Stimulated activated CD8-positive, alpha-beta memory T cell treated with anti-CD3 and anti-CD28 coated beads, Interleukin-7, amount 100 ng/mL, for 4 hours (primary cell): ENCODE measurements around the gene SCNN1B.

Source experiments
- DNase-seq, 2 donors: peaks; one replicate each; pipeline ENCODE4 v3.0.0-alpha.2; 2020; ENCODE audit warnings: low read depth in 2 of 2

SCNN1B gene

GRCh38 chr16:23320693-23321092, 18.6 kb downstream of the SCNN1B start:
- DNase-seq, result no peak

DNA sequence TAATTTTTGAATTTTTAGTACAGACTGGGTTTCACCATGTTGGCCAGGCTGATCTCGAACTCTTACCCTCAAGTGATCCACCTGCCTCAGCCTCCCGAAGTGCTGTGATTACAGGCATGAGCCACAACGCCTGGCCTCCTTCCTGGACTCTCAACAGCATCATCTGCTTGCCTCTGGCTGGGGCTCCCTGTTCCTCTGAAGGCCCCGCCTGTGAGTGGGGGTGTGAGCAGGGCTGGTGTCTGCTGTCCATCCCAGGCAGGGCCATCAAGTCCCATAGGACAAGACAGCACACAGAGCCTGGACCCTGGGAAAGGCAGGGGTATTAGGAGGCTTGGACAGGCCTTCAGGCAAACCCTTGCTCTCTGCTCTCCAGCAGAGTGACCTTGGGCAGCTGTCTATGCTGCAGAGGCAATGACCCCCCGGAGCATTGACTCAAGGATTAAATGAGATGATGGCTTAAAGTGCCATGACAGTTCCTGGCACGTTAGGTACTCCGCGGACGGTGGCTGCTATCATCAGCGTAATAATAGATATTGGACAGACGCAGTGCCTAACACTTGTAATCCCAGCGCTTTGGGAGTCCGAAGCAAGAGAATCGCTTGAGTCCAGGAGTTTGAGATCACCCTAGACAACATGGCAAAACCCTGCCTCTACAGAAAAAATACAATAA, 19.2 kb downstream of the SCNN1B start:
- no peak for DNase-seq

- no peak for DNase-seq
Measured at GRCh38 chr16:23323224-23324030, 21.3 kb downstream of the SCNN1B start.

GRCh38 chr16:23324727-23325126, 22.6 kb downstream of the SCNN1B start:
- no peak for DNase-seq

DNA sequence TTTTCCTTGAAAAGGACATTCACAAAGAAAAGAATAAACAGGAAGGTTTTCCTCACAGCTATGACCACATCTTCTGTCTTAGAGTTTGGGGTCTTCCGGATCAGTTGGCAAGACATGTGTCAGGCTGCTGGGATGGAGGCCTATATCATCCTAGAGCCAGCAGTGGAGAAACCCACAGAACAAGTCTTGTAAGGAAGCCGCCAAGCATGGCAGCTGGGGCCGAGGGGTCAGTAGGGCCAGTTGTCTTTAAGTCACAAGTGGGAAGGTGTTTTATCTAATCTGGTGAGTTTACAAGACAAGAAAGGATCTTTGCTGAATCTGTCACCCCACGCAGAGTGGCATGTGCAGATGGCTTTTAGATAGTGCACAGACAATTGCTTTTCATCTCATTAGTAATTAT, 25.7 kb downstream of the SCNN1B start:
- DNase-seq, result no peak

DNA sequence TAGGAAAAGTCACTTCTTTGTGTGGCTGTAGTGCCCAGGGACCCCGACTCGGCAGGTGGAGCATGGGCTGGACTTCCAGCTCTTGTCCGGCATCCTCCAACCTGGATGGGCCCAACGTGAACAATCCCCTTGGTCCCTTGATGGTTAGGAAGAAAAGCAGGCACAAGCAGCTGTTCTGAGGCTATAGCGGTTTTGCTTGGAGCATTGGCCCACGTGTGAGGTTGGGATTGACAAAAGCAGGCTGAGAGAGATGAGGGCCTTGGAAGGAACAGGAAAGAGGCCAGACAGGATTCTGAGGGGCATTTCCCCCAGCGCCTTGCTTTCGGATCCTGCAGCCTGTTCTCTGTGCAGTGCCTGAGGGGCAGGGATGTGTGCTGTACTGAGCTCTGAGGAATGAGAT, 28.1 kb downstream of the SCNN1B start:
- no peak for DNase-seq

DNA sequence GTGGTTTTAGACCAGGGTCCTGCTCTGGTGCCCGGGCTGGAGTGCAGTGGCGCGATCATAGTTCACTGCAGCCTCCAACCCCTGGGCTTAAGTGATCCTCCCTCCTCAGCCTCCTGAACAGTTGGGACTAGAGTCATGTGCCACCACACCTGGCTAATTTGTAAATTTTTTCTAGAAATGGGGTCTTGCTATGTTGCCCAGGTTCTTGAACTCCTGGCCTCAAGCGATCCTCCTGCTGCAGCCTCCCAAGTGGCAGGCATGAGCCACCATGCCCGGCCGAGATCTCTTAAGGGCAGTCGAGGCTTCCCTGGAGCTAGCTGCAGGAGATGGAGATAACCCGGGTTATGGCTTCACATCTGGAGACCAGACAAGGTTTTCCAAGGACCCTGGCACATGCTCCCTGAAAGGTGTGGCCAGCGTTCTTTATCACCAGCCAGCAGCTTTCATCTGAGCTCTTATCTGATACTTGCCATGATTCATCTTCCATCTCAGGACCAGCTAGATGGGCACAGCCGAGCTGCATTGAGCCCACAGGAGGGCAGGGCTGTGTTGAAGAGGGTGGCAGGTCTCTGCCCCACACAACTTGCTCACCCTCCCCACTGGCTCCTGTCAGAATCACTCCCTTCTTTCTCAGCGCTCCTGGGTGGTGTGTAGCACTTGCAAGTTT, 28.6 kb downstream of the SCNN1B start:
- no peak for DNase-seq

- DNase-seq, result no peak
Measured at GRCh38 chr16:23333034-23333579, 31.0 kb downstream of the SCNN1B start.

GRCh38 chr16:23333831-23334456, 31.8 kb downstream of the SCNN1B start:
- DNase-seq, result no peak

- DNase-seq, result no peak
Measured at GRCh38 chr16:23334457-23334853, 32.4 kb downstream of the SCNN1B start.

- no peak for DNase-seq
Measured at GRCh38 chr16:23334950-23335349, 32.8 kb downstream of the SCNN1B start.

DNA sequence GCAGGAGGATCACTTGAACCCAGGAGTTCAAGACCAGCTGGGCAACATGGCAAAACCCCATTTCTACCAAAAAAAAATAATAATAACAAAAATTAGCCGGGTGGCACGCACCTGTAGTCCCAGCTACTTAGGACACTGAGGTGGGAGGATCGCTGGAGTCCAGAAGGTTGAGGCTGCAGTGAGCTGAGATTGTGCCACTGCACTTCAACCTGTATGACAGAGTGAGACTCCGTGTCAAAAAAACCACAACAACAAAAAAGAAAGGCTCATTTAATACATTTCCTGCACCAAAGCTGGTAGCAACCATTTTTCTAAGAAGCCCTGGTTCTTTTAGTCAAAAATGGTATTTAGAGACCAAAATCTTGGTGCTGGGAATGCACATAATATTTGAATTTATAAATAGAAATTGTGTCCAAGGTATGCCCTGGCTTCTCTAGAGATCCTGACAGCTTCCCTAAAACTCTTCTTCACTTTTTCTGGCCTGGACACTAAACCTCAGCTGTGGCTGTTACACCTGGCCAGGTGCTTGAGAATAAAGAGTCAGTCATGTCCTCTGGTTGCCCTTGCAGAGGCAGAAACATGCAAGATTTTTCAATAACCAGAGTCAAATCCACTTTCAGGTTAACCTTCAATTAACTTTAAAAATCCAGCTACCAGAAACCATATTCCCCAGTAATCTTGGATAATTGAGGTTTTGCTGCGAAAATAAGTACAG, 35.9 kb downstream of the SCNN1B start:
- no peak for DNase-seq

- DNase-seq, result no peak
Measured at GRCh38 chr16:23339787-23340186, 37.7 kb downstream of the SCNN1B start.

DNA sequence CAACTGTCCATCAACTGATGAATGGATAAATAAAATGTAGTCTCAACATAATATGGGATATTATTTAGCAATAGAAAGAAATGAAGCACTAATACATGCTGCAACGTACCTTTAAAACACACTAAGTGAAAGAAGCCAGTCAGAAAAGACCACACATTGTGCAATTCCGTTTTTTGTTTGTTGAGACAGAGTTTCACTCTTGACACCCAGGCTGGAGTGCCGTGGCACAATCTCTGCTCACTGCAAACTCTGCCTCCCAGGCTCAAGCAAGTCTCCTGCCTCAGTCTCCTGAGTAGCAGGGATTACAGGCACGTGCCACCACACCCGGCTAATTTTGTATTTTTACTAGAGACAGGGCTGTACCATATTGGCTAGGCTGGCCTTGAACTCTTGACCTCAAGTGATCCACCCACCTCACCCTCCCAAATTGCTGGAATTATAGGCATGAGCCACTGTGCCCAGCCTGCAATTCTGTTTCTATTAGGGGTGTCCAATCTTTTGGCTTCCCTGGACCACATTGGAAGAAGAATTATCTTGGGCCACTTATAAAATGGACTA, 40.1 kb downstream of the SCNN1B start:
- DNase-seq, result no peak

DNA sequence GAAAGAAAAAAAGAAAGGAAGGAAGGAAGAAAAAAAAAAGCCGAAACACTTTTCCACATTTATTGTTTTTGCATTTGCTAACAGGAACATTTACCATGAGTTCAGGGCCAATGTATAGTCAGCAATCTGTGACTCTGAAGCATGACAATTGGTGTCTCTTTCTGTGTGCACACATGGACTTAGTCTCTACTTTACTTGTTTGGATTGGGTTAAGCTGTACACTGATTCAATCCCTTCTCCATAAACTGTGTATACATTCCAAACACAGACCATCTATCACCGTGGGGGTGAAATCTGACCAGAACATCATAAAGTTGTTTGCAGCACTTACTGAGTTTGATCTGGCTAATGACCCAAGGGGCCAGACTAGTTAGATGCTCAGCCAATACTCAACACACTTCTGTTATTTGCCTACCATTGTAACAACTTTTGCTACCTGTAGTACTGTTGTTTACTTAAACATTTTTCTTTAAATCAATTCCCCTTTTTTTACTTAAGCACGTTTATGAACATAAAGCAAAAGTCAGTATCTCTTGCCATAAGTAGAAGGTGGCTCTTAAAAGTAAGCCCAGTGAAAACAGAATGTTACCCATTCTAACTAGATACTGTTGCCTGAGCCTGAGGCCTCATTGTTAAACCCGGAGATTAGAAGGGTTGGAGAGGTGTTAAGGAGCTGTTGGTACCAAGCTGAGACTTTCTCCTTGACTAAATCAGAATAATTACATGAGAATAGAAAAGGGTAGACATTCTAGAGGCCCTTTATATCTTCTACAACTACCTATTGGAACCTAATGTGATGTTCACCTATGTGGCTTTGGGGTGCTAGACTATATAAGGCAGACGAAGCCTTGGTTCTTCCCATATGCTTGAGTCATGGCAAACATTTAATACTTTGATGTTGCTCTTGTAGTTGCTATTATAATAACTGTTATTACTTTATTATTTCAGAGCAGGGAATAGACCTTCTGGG, 41.8 kb downstream of the SCNN1B start:
- DNase-seq, result no peak

DNA sequence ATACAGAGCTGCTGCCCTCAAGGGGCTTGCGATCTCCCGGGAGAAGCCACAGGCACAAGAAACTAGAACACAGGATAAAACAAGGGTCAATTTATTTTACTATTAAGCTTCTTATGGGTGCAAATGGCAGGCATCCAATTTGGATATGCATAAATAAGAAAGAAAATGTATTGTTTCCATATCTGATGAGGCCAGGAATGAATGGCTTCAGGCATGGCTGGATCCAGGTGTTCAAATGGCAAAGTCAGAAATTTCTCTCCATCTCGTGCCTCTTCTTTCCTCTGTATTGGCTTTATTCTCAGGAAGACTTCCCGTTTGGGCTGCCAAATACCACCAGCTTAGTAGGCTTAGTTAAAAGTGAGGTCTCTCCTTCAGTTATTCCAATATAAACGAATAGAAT, 43.1 kb downstream of the SCNN1B start:
- no peak for DNase-seq

- no peak for DNase-seq
Measured at GRCh38 chr16:23348579-23349469, 46.7 kb downstream of the SCNN1B start.

- no peak for DNase-seq
Measured at GRCh38 chr16:23351360-23351759, 49.3 kb downstream of the SCNN1B start.

GRCh38 chr16:23353440-23353839, 51.3 kb downstream of the SCNN1B start:
- no peak for DNase-seq
